WERI-Rb-1 (cell line): ENCODE data around the gene AQP2.

Experiments
- DNase-seq: peaks from one replicate; pipeline ENCODE4 v3.0.0-alpha.2; 2020
- H3K27ac ChIP-seq: fragments of 250-450 bp; sonication (Bioruptor Pico); 2 replicates; pipeline ENCODE4 v1.5.1; 2020; ENCODE audit warnings: mild to moderate bottlenecking, moderate library complexity
- H3K27me3 ChIP-seq: fragments of 250-450 bp; sonication (Bioruptor Pico); 2 replicates; pipeline ENCODE4 v1.5.1; 2021; ENCODE audit warnings: mild to moderate bottlenecking, low read depth, moderate library complexity; ENCODE audit not compliant: insufficient read depth, severe bottlenecking
- H3K36me3 ChIP-seq: fragments of 250-450 bp; sonication (Bioruptor Pico); 2 replicates; pipeline ENCODE4 v1.5.1; 2020; ENCODE audit warnings: mild to moderate bottlenecking, moderate library complexity
- H3K4me3 ChIP-seq: 2 replicates; pipeline ENCODE4 v1.5.1; 2011; ENCODE audit warnings: low read depth, mild to moderate bottlenecking, control low read depth, low read length
- H3K9me3 ChIP-seq: fragments of 250-450 bp; sonication (Bioruptor Pico); 2 replicates; pipeline ENCODE4 v1.5.1; 2021; ENCODE audit warnings: mild to moderate bottlenecking, moderate library complexity; ENCODE audit not compliant: severe bottlenecking
- CTCF ChIP-seq: IDR thresholded peaks from 2 replicates; pipeline ENCODE4 v1.5.1; 2011; ENCODE audit warnings: low read depth, mild to moderate bottlenecking, control low read depth, inconsistent platforms, low read length

Gene AQP2

DNA sequence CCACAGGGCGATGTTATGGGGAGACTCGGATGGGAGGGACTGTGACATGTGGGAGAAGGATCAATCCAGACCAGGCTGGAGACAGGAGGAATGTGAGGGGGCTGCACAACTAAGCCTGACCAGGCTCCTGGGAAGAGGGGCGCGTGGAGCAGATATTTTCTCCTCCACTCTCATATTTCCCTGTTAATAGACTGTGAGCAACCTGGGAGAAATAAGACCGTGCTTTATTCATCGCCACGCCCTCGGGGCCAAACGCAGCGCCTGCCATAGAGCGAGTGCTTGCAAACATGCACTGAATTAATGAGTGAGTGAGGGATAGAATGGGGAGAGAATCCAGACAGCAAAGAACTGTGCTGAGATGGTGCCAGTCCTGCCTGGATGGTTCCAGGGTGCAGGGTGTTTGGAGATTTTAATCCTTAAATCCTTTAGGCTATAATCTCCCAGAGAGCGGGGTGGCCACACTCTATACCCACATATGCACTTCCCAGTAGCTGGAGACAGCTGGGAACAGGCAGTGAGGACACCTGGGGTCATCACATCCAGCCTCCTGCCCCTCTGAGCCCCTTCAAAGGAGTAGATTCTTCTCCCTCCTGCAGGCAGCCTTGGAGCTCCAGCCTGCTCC, 33.3 kb upstream of the AQP2 start:
- no peak for TF ChIP-seq CTCF
- Histone ChIP-seq H3K36me3 (no peaks in the 10 kb centered on the region), H3K27me3 (no peaks in the 10 kb centered on the region), H3K9me3 (no peaks in the 10 kb centered on the region), H3K27ac (peak overlapping the region; percentile 79), H3K4me3 (peak overlapping the region; percentile 1; the same call in 1 of the 2 replicates)
- peak; percentile 82 for DNase-seq

- TF ChIP-seq CTCF, result no peak
- Histone ChIP-seq H3K36me3 (no peaks in the 10 kb centered on the region), H3K27me3 (no peaks in the 10 kb centered on the region), H3K4me3 (no peak overlapping the region), H3K9me3 (no peaks in the 10 kb centered on the region), H3K27ac (peak overlapping the region; percentile 79)
- DNase-seq, result no peak
Measured at GRCh38 chr12:49917788-49918173, 32.8 kb upstream of the AQP2 start.

DNA sequence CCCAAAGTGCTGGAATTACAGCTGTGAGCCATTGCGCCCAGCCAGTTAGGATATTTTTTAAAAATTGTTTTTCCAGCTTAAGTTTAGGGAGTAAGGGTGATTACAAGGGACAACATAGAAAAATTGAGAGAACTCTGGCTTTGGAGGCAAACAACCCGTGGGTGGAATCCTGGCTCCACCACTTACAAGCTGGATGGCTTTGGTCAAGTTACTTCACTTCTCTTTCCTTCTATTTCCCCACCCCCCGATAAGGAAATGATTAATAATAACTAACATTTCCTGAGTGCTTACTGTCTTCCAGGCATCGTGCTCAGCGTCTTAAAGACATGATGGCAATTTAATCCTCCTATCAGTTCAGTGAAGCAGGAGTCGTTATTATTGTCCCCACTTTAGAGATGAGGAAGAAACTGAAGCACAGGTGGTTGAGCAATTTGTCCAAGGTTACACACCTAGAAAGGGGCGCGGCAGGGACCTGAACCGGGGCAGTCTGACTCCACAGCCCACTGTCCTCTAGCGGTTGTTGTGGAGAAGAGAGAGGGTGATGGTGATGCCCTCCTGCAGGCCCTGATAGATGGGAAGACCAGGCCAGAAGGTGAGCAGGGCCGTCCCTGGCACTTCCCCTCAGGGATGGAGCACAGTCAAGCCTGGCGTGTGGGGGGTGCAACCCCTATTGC, 30.2 kb upstream of the AQP2 start:
- TF ChIP-seq CTCF, result no peak
- no peaks in the 10 kb centered on the region for H3K36me3 ChIP-seq
- H3K9me3 ChIP-seq, result no peaks in the 10 kb centered on the region
- no peak overlapping the region for H3K27ac ChIP-seq
- no peak for DNase-seq
- H3K27me3 ChIP-seq, result no peaks in the 10 kb centered on the region
- no peak overlapping the region for H3K4me3 ChIP-seq

- no peak overlapping the region for H3K27ac ChIP-seq
- no peak for DNase-seq
- H3K9me3 ChIP-seq, result no peaks in the 10 kb centered on the region
- no peaks in the 10 kb centered on the region for H3K27me3 ChIP-seq
- no peak for TF ChIP-seq CTCF
- H3K4me3 ChIP-seq, result no peak overlapping the region
- H3K36me3 ChIP-seq, result no peaks in the 10 kb centered on the region
Measured at GRCh38 chr12:49920915-49921286, 29.6 kb upstream of the AQP2 start.

DNA sequence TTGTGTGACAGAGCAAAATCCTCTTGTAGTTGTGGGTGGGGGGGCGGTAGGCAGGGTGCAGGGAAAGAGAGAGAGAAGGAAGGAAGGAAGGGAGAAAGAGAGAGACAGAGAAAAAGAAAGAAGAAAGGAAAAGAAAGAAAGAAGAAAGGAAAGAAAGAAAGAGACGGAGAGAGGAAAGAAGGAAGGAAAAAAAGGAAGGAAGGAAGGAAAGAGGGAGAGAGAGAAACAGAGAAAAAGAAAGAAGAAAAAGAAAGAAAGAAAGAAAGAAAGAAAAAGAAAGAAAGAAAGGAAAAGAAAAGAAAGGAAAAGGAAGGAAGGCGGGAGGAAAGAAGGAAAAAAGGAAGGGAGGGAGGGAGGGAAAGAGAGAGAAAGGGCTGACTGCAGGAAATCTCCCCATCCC, 29.2 kb upstream of the AQP2 start:
- H3K9me3 ChIP-seq, result no peaks in the 10 kb centered on the region
- H3K36me3 ChIP-seq, result no peaks in the 10 kb centered on the region
- no peak overlapping the region for H3K27ac ChIP-seq
- H3K27me3 ChIP-seq, result no peaks in the 10 kb centered on the region
- TF ChIP-seq CTCF, result no peak
- no peak for DNase-seq
- H3K4me3 ChIP-seq, result no peak overlapping the region

GRCh38 chr12:49921936-49922335, 28.6 kb upstream of the AQP2 start:
- H3K27me3 ChIP-seq, result no peaks in the 10 kb centered on the region
- H3K4me3 ChIP-seq, result no peak overlapping the region
- no peak for TF ChIP-seq CTCF
- H3K36me3 ChIP-seq, result no peaks in the 10 kb centered on the region
- no peak for DNase-seq
- no peak overlapping the region for H3K27ac ChIP-seq
- no peaks in the 10 kb centered on the region for H3K9me3 ChIP-seq
